ENCODE results near the gene ADCY9. TPM values are rescaled to one million over a fixed set of nuclear protein-coding genes. Genes with fewer than 3 reads are reported as not detected.

Gene ADCY9
- total RNA-seq, 2 experiments from 2014 or later, result 9.0 to 9.5 TPM

- POLR2A ChIA-PET, result no interaction called here
- peaks cover 11% of the 10 kb centered on the region for H3K4me1 Mint-ChIP-seq
- H3K9me3 Mint-ChIP-seq, result no peaks in the 10 kb centered on the region
- H3K27me3 Mint-ChIP-seq, result no peaks in the 10 kb centered on the region
- no peaks in the 10 kb centered on the region for H3K36me3 Mint-ChIP-seq (ENCODE audit: low read depth)
- no peak for DNase-seq
- CTCF ChIA-PET, result no interaction called here
- no peak overlapping the region for H3K4me3 Mint-ChIP-seq
- H3K27ac Mint-ChIP-seq, result no peak overlapping the region
Measured at GRCh38 chr16:3995001-3995400, 121.2 kb downstream of the ADCY9 start.

GRCh38 chr16:3993052-3993785, 123.0 kb downstream of the ADCY9 start:
- H3K36me3 Mint-ChIP-seq (ENCODE audit: low read depth), result no peaks in the 10 kb centered on the region
- H3K27me3 Mint-ChIP-seq, result no peaks in the 10 kb centered on the region
- H3K27ac Mint-ChIP-seq, result no peak overlapping the region
- CTCF ChIA-PET, result no interaction called here
- POLR2A ChIA-PET, result no interaction called here
- H3K9me3 Mint-ChIP-seq, result no peaks in the 10 kb centered on the region
- H3K4me1 Mint-ChIP-seq, result no peaks in the 10 kb centered on the region
- DNase-seq, result no peak
- H3K4me3 Mint-ChIP-seq, result no peak overlapping the region

- ChIA-PET CTCF (no interaction called here), POLR2A (no interaction called here)
Measured at GRCh38 chr16:3992297-3993051, 123.8 kb downstream of the ADCY9 start.

GRCh38 chr16:3988824-3989223, 127.4 kb downstream of the ADCY9 start:
- ChIA-PET POLR2A (no interaction called here), CTCF (interaction anchor here (0.6 to 1.7 kb wide), 2 partner anchors 13 to 265 kb away, joined by 4 to 6 read pairs; no protein-coding TSS in a partner anchor)
- Mint-ChIP-seq H3K4me1 (no peaks in the 10 kb centered on the region), H3K27me3 (no peaks in the 10 kb centered on the region), H3K9me3 (no peaks in the 10 kb centered on the region), H3K4me3 (no peak overlapping the region), H3K36me3 (ENCODE audit: low read depth) (no peaks in the 10 kb centered on the region), H3K27ac (no peak overlapping the region)
- DNase-seq, result no peak

More at GRCh38 chr16:3992297-3993051, 123.8 kb downstream of the ADCY9 start:
- Mint-ChIP-seq H3K27me3 (no peaks in the 10 kb centered on the region), H3K4me1 (no peaks in the 10 kb centered on the region), H3K27ac (no peak overlapping the region), H3K4me3 (no peak overlapping the region), H3K9me3 (no peaks in the 10 kb centered on the region), H3K36me3 (ENCODE audit: low read depth) (no peaks in the 10 kb centered on the region)
- DNase-seq, result no peak

- Mint-ChIP-seq H3K27ac (no peak overlapping the region), H3K4me1 (no peaks in the 10 kb centered on the region), H3K9me3 (no peaks in the 10 kb centered on the region), H3K27me3 (no peaks in the 10 kb centered on the region), H3K36me3 (ENCODE audit: low read depth) (no peaks in the 10 kb centered on the region), H3K4me3 (no peak overlapping the region)
- ChIA-PET POLR2A (no interaction called here), CTCF (interaction anchor here (0.5 kb wide), 1 partner anchor 124 kb away, joined by 3 read pairs; no protein-coding TSS in a partner anchor)
- no peak for DNase-seq
Measured at GRCh38 chr16:3988011-3988410, 128.2 kb downstream of the ADCY9 start.

- Mint-ChIP-seq H3K27ac (no peak overlapping the region), H3K36me3 (ENCODE audit: low read depth) (no peaks in the 10 kb centered on the region), H3K4me1 (no peaks in the 10 kb centered on the region), H3K9me3 (no peaks in the 10 kb centered on the region), H3K4me3 (no peak overlapping the region), H3K27me3 (no peaks in the 10 kb centered on the region)
- no peak for DNase-seq
- CTCF ChIA-PET, result interaction anchor here (0.5 kb wide), 1 partner anchor 125 kb away, joined by 3 read pairs; no protein-coding TSS in a partner anchor
- POLR2A ChIA-PET, result no interaction called here
Measured at GRCh38 chr16:3987231-3987630, 129.0 kb downstream of the ADCY9 start.

GRCh38 chr16:3986235-3986544, 130.1 kb downstream of the ADCY9 start:
- Mint-ChIP-seq H3K4me3 (no peak overlapping the region), H3K9me3 (no peaks in the 10 kb centered on the region), H3K36me3 (ENCODE audit: low read depth) (no peaks in the 10 kb centered on the region), H3K27ac (no peak overlapping the region), H3K4me1 (no peaks in the 10 kb centered on the region), H3K27me3 (no peaks in the 10 kb centered on the region)
- CTCF ChIA-PET, result no interaction called here
- DNase-seq, result no peak
- POLR2A ChIA-PET, result no interaction called here

- DNase-seq, result no peak
- POLR2A ChIA-PET, result no interaction called here
- Mint-ChIP-seq H3K4me3 (no peak overlapping the region), H3K27me3 (no peaks in the 10 kb centered on the region), H3K36me3 (ENCODE audit: low read depth) (no peaks in the 10 kb centered on the region), H3K9me3 (no peaks in the 10 kb centered on the region), H3K27ac (no peak overlapping the region), H3K4me1 (no peaks in the 10 kb centered on the region)
- CTCF ChIA-PET, result interaction anchor here (4.2 kb wide), 1 partner anchor 269 kb away, joined by 43 read pairs; no protein-coding TSS in a partner anchor
Measured at GRCh38 chr16:3984111-3985060, 131.9 kb downstream of the ADCY9 start.

- Mint-ChIP-seq H3K36me3 (ENCODE audit: low read depth) (no peaks in the 10 kb centered on the region), H3K27ac (no peak overlapping the region), H3K4me3 (no peak overlapping the region), H3K27me3 (no peaks in the 10 kb centered on the region), H3K4me1 (no peaks in the 10 kb centered on the region), H3K9me3 (no peaks in the 10 kb centered on the region)
- DNase-seq, result peak; percentile 54
- CTCF ChIA-PET, result interaction anchor here (0.8 to 4.2 kb wide), 6 partner anchors 15 to 345 kb away, joined by 3 to 43 read pairs (median 4); no protein-coding TSS in a partner anchor
- POLR2A ChIA-PET, result no interaction called here
Measured at GRCh38 chr16:3983081-3983520, 133.1 kb downstream of the ADCY9 start.

DNA sequence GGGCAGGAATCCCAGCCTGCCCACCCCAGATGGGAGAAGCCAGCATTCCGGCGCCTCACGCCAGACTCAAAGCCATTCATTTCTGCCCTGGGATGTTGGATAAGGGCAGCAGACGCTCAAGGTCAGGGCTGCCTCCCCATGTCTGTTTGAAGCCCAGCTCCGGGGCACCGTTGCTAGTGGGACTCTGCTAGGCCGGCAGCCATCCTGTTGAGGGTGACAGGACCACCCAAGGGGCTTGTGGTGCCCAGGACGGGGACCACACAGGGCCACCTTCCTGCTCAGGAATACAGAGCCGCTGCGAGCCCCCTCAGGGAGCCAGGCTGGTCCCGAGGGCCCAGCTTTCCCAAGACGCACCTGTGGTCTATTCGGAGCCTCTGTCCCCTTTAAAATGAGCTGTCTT, 134.0 kb downstream of the ADCY9 start:
- DNase-seq, result no peak
- Mint-ChIP-seq H3K36me3 (ENCODE audit: low read depth) (peaks cover 1% of the 10 kb centered on the region), H3K9me3 (no peaks in the 10 kb centered on the region), H3K27ac (no peak overlapping the region), H3K27me3 (no peaks in the 10 kb centered on the region), H3K4me3 (no peak overlapping the region), H3K4me1 (no peaks in the 10 kb centered on the region)
- ChIA-PET CTCF (interaction anchor here (1.1 to 4.2 kb wide), 3 partner anchors 16 to 275 kb away, joined by 3 to 43 read pairs (median 4); no protein-coding TSS in a partner anchor), POLR2A (no interaction called here)

GRCh38 chr16:3980253-3981111, 135.8 kb downstream of the ADCY9 start:
- Mint-ChIP-seq H3K9me3 (no peaks in the 10 kb centered on the region), H3K4me1 (no peaks in the 10 kb centered on the region)
- CTCF ChIA-PET, result interaction anchor here (0.7 kb wide), 1 partner anchor 40 kb away, joined by 3 read pairs; no protein-coding TSS in a partner anchor

GRCh38 chr16:3979518-3979917, 136.7 kb downstream of the ADCY9 start:
- Mint-ChIP-seq H3K27ac (no peak overlapping the region), H3K27me3 (no peaks in the 10 kb centered on the region), H3K4me3 (no peak overlapping the region), H3K4me1 (no peaks in the 10 kb centered on the region), H3K36me3 (ENCODE audit: low read depth) (peaks cover 5% of the 10 kb centered on the region), H3K9me3 (no peaks in the 10 kb centered on the region)
- POLR2A ChIA-PET, result no interaction called here
- CTCF ChIA-PET, result no interaction called here
- no peak for DNase-seq

More at GRCh38 chr16:3980253-3981111, 135.8 kb downstream of the ADCY9 start:
- Mint-ChIP-seq H3K27ac (no peak overlapping the region), H3K4me3 (no peak overlapping the region), H3K36me3 (ENCODE audit: low read depth) (peaks cover 5% of the 10 kb centered on the region), H3K27me3 (no peaks in the 10 kb centered on the region)
- DNase-seq, result no peak
- POLR2A ChIA-PET, result no interaction called here
